Activated T-cell treated with anti-CD3 and anti-CD28 coated beads, Interleukin-2, amount 50 U/mL, for 4 hours (primary cell): ENCODE data around the gene TTC8. TPM values are rescaled to one million over a fixed set of nuclear protein-coding genes. Genes with fewer than 3 reads are reported as not detected.

Experiments
- ATAC-seq, 2 donors: fragments of 200-7000 bp; cut with Tn5 transposase; one replicate each; pipeline ENCODE4 v1.10.0; 2021
- DNase-seq: peaks from one replicate; pipeline ENCODE4 v3.0.0-alpha.2; 2020
- H3K27me3 Mint-ChIP-seq: one replicate; pipeline ENCODE4 v1.8.0; 2021; ENCODE audit warnings: low read depth, mixed read lengths
- H3K36me3 Mint-ChIP-seq: one replicate; pipeline ENCODE4 v1.8.0; 2022; ENCODE audit warnings: mixed read lengths; ENCODE audit not compliant: insufficient read depth
- H3K4me1 Mint-ChIP-seq: one replicate; pipeline ENCODE4 v1.8.0; 2021; ENCODE audit warnings: low read depth, mixed read lengths
- H3K4me3 Mint-ChIP-seq: one replicate; pipeline ENCODE4 v1.8.0; 2021; ENCODE audit warnings: mild to moderate bottlenecking, moderate library complexity, mixed read lengths
- H3K9me3 Mint-ChIP-seq: one replicate; pipeline ENCODE4 v1.8.0; 2021; ENCODE audit warnings: mixed read lengths
- total RNA-seq, 3 donors: library from RNA; stranded (reverse); gene quantifications; one replicate each; pipeline ENCODE4 v1.2.1, GENCODE V29; 2021

The TTC8 gene
- total RNA-seq, 3 donors from 2014 or later = 3.8 to 5.2 (median 4.0) TPM

GRCh38 chr14:88910386-88910785, 85.9 kb downstream of the TTC8 start:
- DNase-seq = no peak
- Mint-ChIP-seq H3K36me3 (peaks cover 2% of the 10 kb centered on the region), H3K4me3 (no peak overlapping the region), H3K9me3 (peaks cover 6% of the 10 kb centered on the region), H3K27me3 (peaks cover 10% of the 10 kb centered on the region), H3K4me1 (no peaks in the 10 kb centered on the region)
- no peak for ATAC-seq

GRCh38 chr14:88911809-88912208, 87.4 kb downstream of the TTC8 start:
- peaks cover 16% of the 10 kb centered on the region for H3K27me3 Mint-ChIP-seq
- H3K4me3 Mint-ChIP-seq = no peak overlapping the region
- DNase-seq = no peak

GRCh38 chr14:88914956-88915355, 90.5 kb downstream of the TTC8 start:
- peaks cover 9% of the 10 kb centered on the region for H3K27me3 Mint-ChIP-seq
- no peak for DNase-seq

More at GRCh38 chr14:88911809-88912208, 87.4 kb downstream of the TTC8 start:
- ATAC-seq = no peak
- H3K36me3 Mint-ChIP-seq = peaks cover 2% of the 10 kb centered on the region
- no peaks in the 10 kb centered on the region for H3K4me1 Mint-ChIP-seq
- H3K9me3 Mint-ChIP-seq = peaks cover 6% of the 10 kb centered on the region

GRCh38 chr14:88919502-88919901, 95.1 kb downstream of the TTC8 start:
- H3K36me3 Mint-ChIP-seq = no peaks in the 10 kb centered on the region

More at GRCh38 chr14:88914956-88915355, 90.5 kb downstream of the TTC8 start:
- Mint-ChIP-seq H3K4me1 (no peaks in the 10 kb centered on the region), H3K9me3 (no peaks in the 10 kb centered on the region), H3K4me3 (no peak overlapping the region), H3K36me3 (no peaks in the 10 kb centered on the region)
- no peak for ATAC-seq

More at GRCh38 chr14:88919502-88919901, 95.1 kb downstream of the TTC8 start:
- no peaks in the 10 kb centered on the region for H3K4me1 Mint-ChIP-seq
- no peak overlapping the region for H3K4me3 Mint-ChIP-seq
- DNase-seq (no peak), ATAC-seq (no peak)
- H3K9me3 Mint-ChIP-seq = peaks cover under 1% of the 10 kb centered on the region
- peaks cover 24% of the 10 kb centered on the region for H3K27me3 Mint-ChIP-seq

Other genes starting within 250 kb of the TTC8 start
- 1 to 10 TPM; 3.6 to 4.1 (median 4.0) TPM for gene EML5, start 31.7 kb upstream of the TTC8 start, total RNA-seq